GM23248 (cell line): ENCODE measurements around the gene PCED1B. TPM values are rescaled to one million over a fixed set of nuclear protein-coding genes. Genes with fewer than 3 reads are reported as not detected.
A peak's percentile ranks its signal among the peaks of the same experiment; 100 is the strongest.

Experiments used
- DNase-seq: peaks from one replicate; pipeline ENCODE4 v3.0.0-alpha.2; 2015
- H2AFZ ChIP-seq: fragments of 200-600 bp; sonication (generic); 2 replicates; pipeline ENCODE4 v1.6.1; 2016; ENCODE audit warnings: antibody characterized with exemption
- H3F3A ChIP-seq: fragments of 200-600 bp; sonication (generic); 2 replicates; pipeline ENCODE4 v1.6.1; 2016; ENCODE audit warnings: mild to moderate bottlenecking, antibody characterized with exemption, mixed run types; ENCODE audit not compliant: insufficient read depth
- H3K27ac ChIP-seq: fragments of 200-600 bp; sonication (generic); 2 replicates; pipeline ENCODE4 v1.5.1; 2016; ENCODE audit warnings: mild to moderate bottlenecking
- H3K27me3 ChIP-seq: fragments of 200-600 bp; sonication (generic); replicated peaks from 2 replicates; pipeline ENCODE4 v1.6.1; 2016; ENCODE audit warnings: mild to moderate bottlenecking; ENCODE audit not compliant: insufficient read depth
- H3K36me3 ChIP-seq: fragments of 200-600 bp; sonication (generic); 2 replicates; pipeline ENCODE4 v1.6.1; 2016; ENCODE audit warnings: low read depth, mild to moderate bottlenecking
- H3K4me1 ChIP-seq: fragments of 200-600 bp; sonication (generic); 2 replicates; pipeline ENCODE4 v1.6.1; 2016; ENCODE audit warnings: mild to moderate bottlenecking; ENCODE audit not compliant: insufficient read depth
- H3K4me2 ChIP-seq: fragments of 200-600 bp; sonication (generic); one replicate; pipeline ENCODE4 v1.6.1; 2016; ENCODE audit warnings: mild to moderate bottlenecking; ENCODE audit not compliant: unreplicated experiment
- H3K4me3 ChIP-seq: fragments of 200-600 bp; sonication (generic); 2 replicates; pipeline ENCODE4 v1.5.1; 2016; ENCODE audit warnings: mild to moderate bottlenecking
- H3K79me2 ChIP-seq: fragments of 200-600 bp; sonication (generic); 2 replicates; pipeline ENCODE4 v1.6.1; 2016; ENCODE audit warnings: mild to moderate bottlenecking; ENCODE audit not compliant: insufficient read depth
- H3K9ac ChIP-seq: fragments of 200-600 bp; sonication (generic); 2 replicates; pipeline ENCODE4 v1.6.1; 2016; ENCODE audit warnings: mild to moderate bottlenecking
- H3K9me2 ChIP-seq: fragments of 200-600 bp; sonication (generic); 2 replicates; pipeline ENCODE4 v1.6.1; 2016; ENCODE audit warnings: mixed run types, mild to moderate bottlenecking, moderate library complexity; ENCODE audit not compliant: insufficient read depth
- H3K9me3 ChIP-seq: fragments of 200-600 bp; sonication (generic); one replicate; pipeline ENCODE4 v1.6.1; 2017; ENCODE audit warnings: low read depth
- H4K20me1 ChIP-seq: fragments of 200-600 bp; sonication (generic); 2 replicates; pipeline ENCODE4 v1.6.0; 2016; ENCODE audit not compliant: insufficient read depth
- EZH2 ChIP-seq: fragments of 200-600 bp; sonication (generic); IDR thresholded peaks from 2 replicates; pipeline ENCODE4 v1.6.1; 2018; ENCODE audit warnings: antibody characterized with exemption, mild to moderate bottlenecking; ENCODE audit not compliant: insufficient read depth, poor library complexity, severe bottlenecking
- EZH2phosphoT487 ChIP-seq: fragments of 200-600 bp; sonication (generic); IDR thresholded peaks from 2 replicates; pipeline ENCODE4 v1.6.1; 2018; ENCODE audit warnings: antibody characterized with exemption, moderate library complexity, mild to moderate bottlenecking, low read depth; ENCODE audit not compliant: insufficient read depth
- WGBS, 2 experiments: methylation state at CpG; one replicate each; pipeline ENCODE4 v1.1.6; 2015 to 2017; ENCODE audit warnings: low lambda C conversion rate in 2 of 2, low coverage in 1 of 2; ENCODE audit errors: missing lambda C conversion rate in 2 of 2; 5-methylcytosine and 5-hydroxymethylcytosine counted together
- in situ Hi-C: fragments of 300-500 bp; cut with MboI; formaldehyde crosslinking; loops from 2 replicates; pipeline ENCODE4 v1.15.0; 2020
- polyA plus RNA-seq: library from polyadenylated mRNA; unstranded; fragments of >200 nt; fragmentation: Nextera tagmentation; extraction: Ambion mirVana; gene quantifications from 2 replicates; pipeline ENCODE4 v1.2.1, GENCODE V29; 2016
- total RNA-seq: library from RNA; depleted of rRNA; stranded (reverse); fragments of >200 nt; shearing (Covaris generic); gene quantifications from 2 replicates; pipeline ENCODE4 v1.2.3, GENCODE V29; 2014

The PCED1B gene
- total and polyA plus RNA-seq, 2 experiments from 2014 or later: 3.5 to 3.6 TPM

- WGBS, 2 experiments: 1 to 5% methylated on average over 17 of the region's 17 CpGs
- in situ Hi-C loops: no loop called here
Measured at GRCh38 chr12:47078733-47079467, 521 bp upstream of the PCED1B start.

GRCh38 chr12:47079981-47080724 is 732 bp downstream of the PCED1B start:
- in situ Hi-C loops: no loop called here
- Histone ChIP-seq H3F3A (peaks cover 34% of the 10 kb centered on the region), H3K27me3 (no peaks in the 10 kb centered on the region), H4K20me1 (no peaks in the 10 kb centered on the region), H3K79me2 (peaks cover 22% of the 10 kb centered on the region), H3K9ac (peak overlapping the region; percentile 81), H3K36me3 (no peaks in the 10 kb centered on the region), H3K4me3 (peak overlapping the region; percentile 84), H3K9me3 (no peaks in the 10 kb centered on the region), H3K4me1 (peaks cover 50% of the 10 kb centered on the region), H3K4me2 (peak overlapping the region; percentile 97), H2AFZ (peak overlapping the region; percentile 89), H3K9me2 (no peaks in the 10 kb centered on the region), H3K27ac (peak overlapping the region; percentile 74)
- 1 to 3% methylated on average over 29 to 32 of the region's 49 CpGs for WGBS, 2 experiments
- TF ChIP-seq EZH2phosphoT487: no peak
- DNase-seq: peak; percentile 67

More at GRCh38 chr12:47078733-47079467, 521 bp upstream of the PCED1B start:
- H3K4me1 ChIP-seq: peaks cover 38% of the 10 kb centered on the region
- peaks cover 22% of the 10 kb centered on the region for H3K79me2 ChIP-seq
- peak overlapping the region; percentile 84 for H3K4me3 ChIP-seq
- peak overlapping the region; percentile 37 for H3K27ac ChIP-seq
- H3F3A ChIP-seq: peaks cover 31% of the 10 kb centered on the region
- H3K27me3 ChIP-seq: no peaks in the 10 kb centered on the region
- H3K36me3 ChIP-seq: no peaks in the 10 kb centered on the region
- H2AFZ ChIP-seq: peak overlapping the region; percentile 81
- peak overlapping the region; percentile 81 for H3K9ac ChIP-seq
- TF ChIP-seq EZH2: no peak
- no peak for TF ChIP-seq EZH2phosphoT487
- H3K9me3 ChIP-seq: no peaks in the 10 kb centered on the region
- H3K9me2 ChIP-seq: no peaks in the 10 kb centered on the region
- no peaks in the 10 kb centered on the region for H4K20me1 ChIP-seq
- H3K4me2 ChIP-seq: peak overlapping the region; percentile 97
- peak; percentile 65 for DNase-seq

- Histone ChIP-seq H3F3A (peaks cover 42% of the 10 kb centered on the region), H3K9me3 (no peaks in the 10 kb centered on the region), H2AFZ (peak overlapping the region; percentile 89), H3K9me2 (no peaks in the 10 kb centered on the region), H3K79me2 (peaks cover 22% of the 10 kb centered on the region), H4K20me1 (no peaks in the 10 kb centered on the region), H3K4me3 (peak overlapping the region; percentile 84), H3K27ac (peak overlapping the region; percentile 74), H3K27me3 (no peaks in the 10 kb centered on the region), H3K4me2 (peak overlapping the region; percentile 97), H3K4me1 (peaks cover 58% of the 10 kb centered on the region), H3K36me3 (no peaks in the 10 kb centered on the region), H3K9ac (peak overlapping the region; percentile 81)
- 8 to 9% methylated on average over 26 of the region's 26 CpGs for WGBS, 2 experiments
- DNase-seq: peak; percentile 77
- in situ Hi-C loops: no loop called here
- TF ChIP-seq EZH2phosphoT487: no peak
- no peak for TF ChIP-seq EZH2
Measured at GRCh38 chr12:47080725-47081502, 1.5 kb downstream of the PCED1B start.

- peaks cover 52% of the 10 kb centered on the region for H3F3A ChIP-seq
- in situ Hi-C loops: no loop called here
- H3K4me2 ChIP-seq: no peak overlapping the region
- H3K36me3 ChIP-seq: no peaks in the 10 kb centered on the region
- 83 to 84% methylated on average over 3 of the region's 3 CpGs for WGBS, 2 experiments
- H3K4me1 ChIP-seq: peaks cover 65% of the 10 kb centered on the region
- peak overlapping the region; percentile 15; the same call in 1 of the 2 replicates for H3K27ac ChIP-seq
- H3K9ac ChIP-seq: no peak overlapping the region
- no peaks in the 10 kb centered on the region for H4K20me1 ChIP-seq
- no peak for DNase-seq
- H3K79me2 ChIP-seq: peaks cover 15% of the 10 kb centered on the region
- no peaks in the 10 kb centered on the region for H3K9me2 ChIP-seq
- H3K27me3 ChIP-seq: no peaks in the 10 kb centered on the region
- no peak overlapping the region for H2AFZ ChIP-seq
- H3K4me3 ChIP-seq: no peak overlapping the region
- H3K9me3 ChIP-seq: no peaks in the 10 kb centered on the region
- TF ChIP-seq EZH2: no peak
- no peak for TF ChIP-seq EZH2phosphoT487
Measured at GRCh38 chr12:47082283-47082682, 2.9 kb downstream of the PCED1B start.
